Measurements from ENCODE around the gene CD3E.

CD3E gene

DNA sequence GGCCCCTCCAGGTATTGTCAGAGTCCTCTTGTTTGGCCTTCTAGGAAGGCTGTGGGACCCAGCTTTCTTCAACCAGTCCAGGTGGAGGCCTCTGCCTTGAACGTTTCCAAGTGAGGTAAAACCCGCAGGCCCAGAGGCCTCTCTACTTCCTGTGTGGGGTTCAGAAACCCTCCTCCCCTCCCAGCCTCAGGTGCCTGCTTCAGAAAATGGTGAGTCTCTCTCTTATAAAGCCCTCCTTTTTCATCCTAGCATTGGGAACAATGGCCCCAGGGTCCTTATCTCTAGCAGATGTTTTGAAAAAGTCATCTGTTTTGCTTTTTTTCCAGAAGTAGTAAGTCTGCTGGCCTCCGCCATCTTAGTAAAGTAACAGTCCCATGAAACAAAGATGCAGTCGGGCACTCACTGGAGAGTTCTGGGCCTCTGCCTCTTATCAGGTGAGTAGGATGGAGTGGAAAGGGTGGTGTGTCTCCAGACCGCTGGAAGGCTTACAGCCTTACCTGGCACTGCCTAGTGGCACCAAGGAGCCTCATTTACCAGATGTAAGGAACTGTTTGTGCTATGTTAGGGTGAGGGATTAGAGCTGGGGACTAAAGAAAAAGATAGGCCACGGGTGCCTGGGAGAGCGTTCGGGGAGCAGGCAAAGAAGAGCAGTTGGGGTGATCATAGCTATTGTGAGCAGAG, at the start of gene CD3E:
Gene CD3E, plus strand, starts transcription at position 163 of the 681 bp plus-strand sequence. Its CDS starts 223 bp downstream, at position 386.
- TF ChIP-seq ZFX (IDR thresholded peaks at IDR 0.05; ENCODE audit: borderline replicate concordance) (no peak), CTCF (IDR thresholded peaks at IDR 0.05) (no peak)
- no peak within 1 kb of the TSS for H3K27ac ChIP-seq

- no peak overlapping the region for H3K27ac ChIP-seq
- TF ChIP-seq CTCF (IDR thresholded peaks at IDR 0.05) (peak; percentile 31), ZFX (IDR thresholded peaks at IDR 0.05; ENCODE audit: borderline replicate concordance) (no peak)
Observed at GRCh38 chr11:118258410-118258809, 46.1 kb upstream of the CD3E start.

DNA sequence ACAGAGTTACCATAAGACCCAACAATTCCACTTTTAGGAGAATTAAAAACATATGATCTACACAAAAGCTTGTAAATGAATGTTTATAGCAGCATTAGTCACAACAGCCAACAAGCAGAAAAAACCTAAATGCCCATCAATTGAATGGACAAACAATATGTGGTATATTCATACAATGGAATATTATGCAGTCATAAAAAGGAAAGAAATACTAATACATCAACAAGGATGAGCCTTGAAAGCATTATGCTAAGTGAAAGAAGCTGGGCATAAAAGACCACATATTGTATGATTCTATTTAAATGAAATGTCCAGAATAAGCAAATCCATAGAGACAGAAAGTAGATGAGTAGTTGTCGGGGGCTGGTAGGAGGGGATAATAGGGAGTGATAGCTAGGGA, 45.4 kb upstream of the CD3E start:
- no peak overlapping the region for H3K27ac ChIP-seq
- TF ChIP-seq ZFX (IDR thresholded peaks at IDR 0.05; ENCODE audit: borderline replicate concordance) (no peak), CTCF (IDR thresholded peaks at IDR 0.05) (no peak)

- no peak for TF ChIP-seq CTCF (IDR thresholded peaks at IDR 0.05)
Observed at GRCh38 chr11:118260353-118260752, 44.2 kb upstream of the CD3E start.

GRCh38 chr11:118263112-118263511, 41.4 kb upstream of the CD3E start:
- no peak for TF ChIP-seq CTCF (IDR thresholded peaks at IDR 0.05)
- H3K27ac ChIP-seq: peak overlapping the region; percentile 85

More at GRCh38 chr11:118260353-118260752, 44.2 kb upstream of the CD3E start:
- H3K27ac ChIP-seq: no peak overlapping the region

- H3K27ac ChIP-seq: peak within 1 kb of the TSS; percentile 85
Observed at GRCh38 chr11:118263695-118264568, 40.6 kb upstream of the CD3E start, which contains the start of gene MPZL2. Gene MPZL2, minus strand, starts transcription at chr11:118264297. Its CDS starts 144 bp downstream, at chr11:118264153.

More at GRCh38 chr11:118263695-118264568, 40.6 kb upstream of the CD3E start, which contains the start of gene MPZL2:
- TF ChIP-seq ZFX (IDR thresholded peaks at IDR 0.05; ENCODE audit: borderline replicate concordance): no peak
- peak; percentile 40 for TF ChIP-seq CTCF (IDR thresholded peaks at IDR 0.05)
